ENCODE measurements around the gene TTF2.
A peak's percentile ranks its signal among the peaks of the same experiment; 100 is the strongest.
"Not testable (repeated sequence)": the region's sequence is repeated elsewhere in the genome, so short reads cannot be mapped to it uniquely, and the experiment has no call there.

TTF2 gene

DNA sequence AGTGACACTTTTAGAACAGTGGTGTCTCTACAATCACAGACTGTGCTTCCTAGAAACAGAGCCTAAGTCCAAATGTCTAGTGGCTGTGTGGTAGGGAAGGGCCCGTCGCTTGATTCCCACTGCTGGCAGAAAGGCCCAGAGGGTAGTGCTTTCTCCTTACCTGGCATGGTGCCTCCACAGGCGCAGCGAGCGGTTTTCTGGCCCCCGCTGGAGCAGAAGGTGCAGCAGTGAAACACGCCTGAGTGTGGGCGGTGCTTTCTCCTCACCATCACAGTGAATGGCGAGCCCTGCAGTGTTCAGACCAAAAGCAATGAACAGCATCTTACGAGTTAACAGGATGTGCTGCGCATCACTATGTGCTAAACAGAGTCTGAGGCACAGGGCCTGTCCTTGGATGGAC is 53.1 kb downstream of the TTF2 start:
- Mint-ChIP-seq H3K4me3 (no peak overlapping the region), H3K27ac (no peak overlapping the region), H3K27me3 (ENCODE audit: low read depth) (no peaks in the 10 kb centered on the region), H3K36me3 (ENCODE audit: low read depth) (no peaks in the 10 kb centered on the region), H3K4me1 (ENCODE audit: low read depth) (peaks cover 2% of the 10 kb centered on the region), H3K9me3 (no peaks in the 10 kb centered on the region)

DNA sequence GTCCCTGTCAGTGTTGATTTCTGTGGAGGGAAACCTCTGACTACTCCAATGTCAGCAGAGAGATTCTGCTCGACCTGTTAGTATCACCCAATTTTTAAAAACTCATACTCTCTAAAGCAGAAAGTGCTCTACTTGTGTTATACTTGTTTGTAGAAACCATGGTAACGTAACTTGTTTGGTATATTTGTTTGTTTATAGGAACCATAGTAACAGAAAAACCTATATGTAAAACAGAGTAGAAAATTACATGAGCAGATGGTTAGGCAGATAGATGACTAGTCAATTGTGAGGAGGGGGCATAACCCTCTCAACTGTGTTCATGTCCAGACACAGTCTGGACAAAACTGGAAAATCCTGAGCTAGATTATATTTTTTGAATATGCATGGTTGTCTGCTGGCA is 54.8 kb downstream of the TTF2 start:
- H3K27me3 Mint-ChIP-seq (ENCODE audit: low read depth), result no peaks in the 10 kb centered on the region
- no peaks in the 10 kb centered on the region for H3K9me3 Mint-ChIP-seq
- peaks cover 2% of the 10 kb centered on the region for H3K4me1 Mint-ChIP-seq (ENCODE audit: low read depth)
- H3K36me3 Mint-ChIP-seq (ENCODE audit: low read depth), result no peaks in the 10 kb centered on the region
- no peak overlapping the region for H3K27ac Mint-ChIP-seq
- H3K4me3 Mint-ChIP-seq, result no peak overlapping the region

DNA sequence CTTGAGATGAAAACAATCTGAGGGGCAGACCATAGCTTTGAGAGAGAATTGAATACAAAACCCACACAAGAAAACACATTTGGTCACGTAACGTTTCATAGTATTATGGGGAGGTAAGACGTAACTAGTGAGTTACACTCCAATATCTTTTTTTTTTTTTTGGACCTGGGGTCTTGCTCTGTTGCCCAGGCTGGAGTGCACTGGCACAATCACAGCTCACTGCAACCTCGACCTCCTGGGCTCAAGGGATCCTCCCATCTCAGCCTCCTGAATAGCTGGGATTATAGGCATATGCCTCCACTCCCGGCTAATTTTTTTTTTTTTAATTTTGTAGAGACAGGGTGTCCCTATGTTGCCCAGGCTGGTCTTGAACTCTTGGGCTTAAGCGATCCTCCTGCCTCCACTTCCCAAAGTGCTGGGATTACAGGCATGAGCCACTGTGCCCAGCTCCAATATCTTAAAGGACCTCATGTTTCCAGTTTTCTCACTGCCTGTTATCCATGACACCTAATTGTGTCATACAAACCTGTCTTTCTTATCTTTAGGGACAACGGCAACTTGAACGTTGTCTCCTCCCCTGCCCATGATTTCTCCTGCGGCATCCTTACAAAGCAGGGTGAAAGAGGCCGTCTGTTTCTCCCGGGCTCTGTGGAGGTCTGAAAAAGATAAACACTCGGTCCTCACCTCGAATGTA is 56.1 kb downstream of the TTF2 start:
- Mint-ChIP-seq H3K36me3 (ENCODE audit: low read depth) (no peaks in the 10 kb centered on the region), H3K9me3 (no peaks in the 10 kb centered on the region), H3K4me1 (ENCODE audit: low read depth) (no peaks in the 10 kb centered on the region), H3K27ac (no peak overlapping the region), H3K27me3 (ENCODE audit: low read depth) (peaks cover 7% of the 10 kb centered on the region), H3K4me3 (no peak overlapping the region)

DNA sequence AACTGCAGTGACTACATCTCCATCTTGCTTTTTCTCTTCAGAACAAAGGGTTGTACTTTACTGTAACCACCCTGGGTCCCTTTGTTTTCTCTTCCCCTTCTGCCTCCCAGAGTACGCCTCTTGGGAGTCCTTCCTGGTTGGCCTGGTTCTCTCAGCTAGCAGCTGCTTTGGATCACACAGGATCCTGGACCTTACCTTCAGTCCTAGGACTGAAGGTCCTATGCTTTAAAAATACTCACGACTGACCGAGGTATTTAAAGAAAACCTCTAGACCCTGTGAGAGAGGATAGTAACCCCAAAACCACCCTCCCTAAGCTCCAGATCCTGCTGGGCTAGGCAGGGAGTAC is 56.6 kb downstream of the TTF2 start:
- Mint-ChIP-seq H3K9me3 (no peaks in the 10 kb centered on the region), H3K36me3 (ENCODE audit: low read depth) (no peaks in the 10 kb centered on the region), H3K4me3 (no peak overlapping the region), H3K4me1 (ENCODE audit: low read depth) (no peaks in the 10 kb centered on the region), H3K27me3 (ENCODE audit: low read depth) (peaks cover 7% of the 10 kb centered on the region), H3K27ac (no peak overlapping the region)

DNA sequence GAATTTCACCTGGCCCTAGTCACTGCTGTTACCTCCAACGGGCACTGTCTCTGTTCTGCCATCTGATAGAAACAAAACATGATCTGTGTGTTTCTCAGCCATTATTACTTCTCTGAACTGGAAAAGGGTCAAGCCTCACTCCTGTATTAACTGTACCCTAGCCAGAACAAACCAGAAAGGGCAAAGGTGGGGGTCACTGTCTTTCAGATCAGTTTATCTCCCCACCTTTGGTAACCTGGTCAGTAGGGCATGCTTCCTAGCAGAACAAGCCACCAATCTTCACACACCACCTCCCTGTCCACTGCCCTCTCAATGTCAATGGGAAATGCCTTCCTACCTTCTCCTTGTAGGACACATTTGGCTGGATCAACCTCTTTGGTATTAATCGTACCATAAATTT is 57.6 kb downstream of the TTF2 start:
- Mint-ChIP-seq H3K9me3 (no peaks in the 10 kb centered on the region), H3K4me3 (no peak overlapping the region), H3K36me3 (ENCODE audit: low read depth) (no peaks in the 10 kb centered on the region), H3K27ac (no peak overlapping the region), H3K27me3 (ENCODE audit: low read depth) (peaks cover 9% of the 10 kb centered on the region), H3K4me1 (ENCODE audit: low read depth) (peaks cover 1% of the 10 kb centered on the region)

DNA sequence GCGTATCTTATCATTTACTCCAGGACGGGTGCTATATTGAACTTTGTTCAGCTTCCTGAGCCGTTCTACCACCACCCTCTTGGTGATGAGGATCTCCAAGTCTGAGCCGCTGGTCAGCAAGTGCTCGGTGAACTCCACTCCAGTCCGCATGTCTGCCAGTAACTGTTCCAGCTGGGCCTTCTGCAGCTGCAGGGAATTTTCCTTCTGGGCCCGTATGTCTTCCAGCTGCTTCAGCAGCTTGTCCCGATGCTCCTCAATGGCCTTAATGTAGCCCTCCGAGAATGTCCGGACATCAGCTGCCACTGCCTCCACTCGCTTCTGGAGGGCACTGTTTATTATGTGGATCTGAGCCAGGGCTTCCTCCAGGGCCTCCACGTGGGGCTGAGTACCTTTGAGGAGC is 58.0 kb downstream of the TTF2 start:
- Mint-ChIP-seq H3K4me3 (no peak overlapping the region), H3K27ac (no peak overlapping the region), H3K9me3 (no peaks in the 10 kb centered on the region), H3K36me3 (ENCODE audit: low read depth) (no peaks in the 10 kb centered on the region), H3K27me3 (ENCODE audit: low read depth) (peaks cover 13% of the 10 kb centered on the region), H3K4me1 (ENCODE audit: low read depth) (peaks cover 3% of the 10 kb centered on the region)

DNA sequence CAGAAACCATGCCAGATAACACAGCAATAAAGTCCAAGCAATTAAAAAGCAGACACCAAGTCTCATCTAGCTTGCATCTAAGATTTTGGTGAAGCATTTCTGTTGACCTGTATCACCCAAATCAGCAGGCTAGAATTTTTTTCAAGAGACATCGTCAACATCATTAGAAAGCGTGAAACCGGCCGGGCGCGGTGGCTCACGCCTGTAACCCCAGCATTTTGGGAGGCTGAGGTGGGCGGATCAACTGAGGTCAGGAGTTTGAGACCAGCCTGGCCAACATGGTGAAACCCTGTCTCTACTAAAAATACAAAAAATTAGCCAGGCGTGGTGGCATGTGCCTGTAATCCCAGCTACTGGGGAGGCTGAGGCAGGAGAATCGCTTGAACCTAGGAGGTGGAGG is 59.0 kb downstream of the TTF2 start:
- not testable (repeated sequence) for H3K9me3 Mint-ChIP-seq; H3K27ac Mint-ChIP-seq; H3K4me3 Mint-ChIP-seq; H3K4me1 Mint-ChIP-seq (ENCODE audit: low read depth); H3K36me3 Mint-ChIP-seq (ENCODE audit: low read depth)
- H3K27me3 Mint-ChIP-seq (ENCODE audit: low read depth), result peaks cover 16% of the 10 kb centered on the region

DNA sequence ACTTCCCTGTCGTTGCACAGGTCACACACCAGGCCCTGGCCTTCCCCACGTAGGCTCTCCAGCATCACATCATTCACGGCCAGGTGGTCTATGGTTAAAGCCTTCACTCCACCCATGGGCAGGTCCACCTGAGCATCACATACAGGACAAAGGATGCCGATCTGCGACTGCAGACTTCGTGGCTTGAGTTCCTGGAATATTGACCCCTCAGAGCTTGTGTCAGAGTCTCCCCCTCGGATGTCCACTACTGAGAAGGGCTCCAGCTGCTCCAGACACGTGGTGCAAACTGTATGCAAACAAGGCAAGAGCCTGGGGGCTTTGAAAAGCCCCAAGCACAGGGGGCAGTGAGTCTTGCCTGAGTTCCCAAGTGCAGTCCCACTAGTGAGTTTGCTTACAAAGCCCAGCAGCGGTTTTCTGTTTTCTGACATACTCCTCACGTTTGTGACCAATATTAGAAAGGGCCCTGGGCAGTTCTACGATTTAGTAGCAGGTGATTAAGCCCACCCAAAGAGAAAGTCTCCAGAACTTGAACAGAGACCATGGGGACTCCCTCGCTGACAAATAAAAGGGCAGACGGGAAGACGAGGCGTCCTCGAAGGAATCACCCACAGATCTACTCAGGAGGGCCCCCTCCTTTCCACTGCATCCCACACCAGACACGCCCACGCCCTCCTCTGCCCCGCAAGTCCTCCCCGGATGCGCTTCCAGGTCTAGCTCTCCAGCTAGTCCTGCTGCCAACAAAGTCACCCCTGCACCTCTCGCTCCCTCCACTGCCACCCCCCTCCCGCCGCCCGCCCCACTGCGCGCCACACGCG is 60.9 kb downstream of the TTF2 start:
- H3K4me1 Mint-ChIP-seq (ENCODE audit: low read depth), result peaks cover 4% of the 10 kb centered on the region
- no peaks in the 10 kb centered on the region for H3K9me3 Mint-ChIP-seq
- peak overlapping the region; percentile 80 for H3K4me3 Mint-ChIP-seq
- H3K27ac Mint-ChIP-seq, result no peak overlapping the region
- peaks cover 16% of the 10 kb centered on the region for H3K27me3 Mint-ChIP-seq (ENCODE audit: low read depth)
- no peaks in the 10 kb centered on the region for H3K36me3 Mint-ChIP-seq (ENCODE audit: low read depth)

DNA sequence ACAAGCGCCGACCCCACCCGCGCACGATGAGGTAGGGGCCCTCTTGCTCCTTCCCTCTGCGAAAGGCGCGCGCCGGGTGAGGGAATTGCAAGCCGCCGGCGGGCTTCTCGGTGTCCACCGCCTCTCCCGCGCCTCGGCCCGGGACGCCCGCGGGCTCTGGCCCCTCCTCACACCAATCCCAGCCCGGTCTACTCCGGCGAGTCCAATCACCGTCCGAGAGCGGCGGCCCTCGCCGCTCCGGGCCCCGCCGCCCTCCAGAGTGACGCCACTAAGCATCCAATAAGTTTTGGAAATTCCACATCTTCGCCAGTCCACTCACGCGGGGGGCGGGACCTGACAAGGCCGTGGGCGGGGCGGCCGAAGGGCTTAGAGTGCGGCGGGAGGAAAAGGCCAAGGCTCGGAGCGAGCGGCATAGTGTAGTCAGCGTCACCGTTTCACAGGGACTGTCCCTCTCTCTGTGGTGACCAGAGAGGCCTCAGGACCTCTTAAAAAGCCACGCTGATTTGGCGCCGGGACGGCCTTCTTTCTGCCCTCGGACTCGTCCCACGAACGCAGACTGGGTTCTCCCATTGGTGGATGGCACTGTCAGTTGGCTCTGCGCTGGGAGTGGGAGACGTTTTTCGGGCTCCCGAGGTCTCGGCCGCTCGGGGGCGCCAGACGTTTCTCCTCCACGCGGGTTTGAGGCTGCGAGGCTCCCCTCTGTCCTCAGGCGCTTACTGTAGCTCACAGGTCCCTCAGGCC is 61.6 kb downstream of the TTF2 start, which contains the start of gene TRIM45:
TRIM45 (minus strand) TSS at position 161 of the 741 bp plus-strand sequence. CDS start 548 bp downstream, outside the sequence.
- peak within 1 kb of the TSS; percentile 83 for H3K4me3 Mint-ChIP-seq
- H3K27ac Mint-ChIP-seq, result peak within 1 kb of the TSS; percentile 23
- no peaks in the 10 kb centered on the region for H3K36me3 Mint-ChIP-seq (ENCODE audit: low read depth)
- no peaks in the 10 kb centered on the region for H3K9me3 Mint-ChIP-seq
- peaks cover 20% of the 10 kb centered on the region for H3K27me3 Mint-ChIP-seq (ENCODE audit: low read depth)
- peaks cover 4% of the 10 kb centered on the region for H3K4me1 Mint-ChIP-seq (ENCODE audit: low read depth)

DNA sequence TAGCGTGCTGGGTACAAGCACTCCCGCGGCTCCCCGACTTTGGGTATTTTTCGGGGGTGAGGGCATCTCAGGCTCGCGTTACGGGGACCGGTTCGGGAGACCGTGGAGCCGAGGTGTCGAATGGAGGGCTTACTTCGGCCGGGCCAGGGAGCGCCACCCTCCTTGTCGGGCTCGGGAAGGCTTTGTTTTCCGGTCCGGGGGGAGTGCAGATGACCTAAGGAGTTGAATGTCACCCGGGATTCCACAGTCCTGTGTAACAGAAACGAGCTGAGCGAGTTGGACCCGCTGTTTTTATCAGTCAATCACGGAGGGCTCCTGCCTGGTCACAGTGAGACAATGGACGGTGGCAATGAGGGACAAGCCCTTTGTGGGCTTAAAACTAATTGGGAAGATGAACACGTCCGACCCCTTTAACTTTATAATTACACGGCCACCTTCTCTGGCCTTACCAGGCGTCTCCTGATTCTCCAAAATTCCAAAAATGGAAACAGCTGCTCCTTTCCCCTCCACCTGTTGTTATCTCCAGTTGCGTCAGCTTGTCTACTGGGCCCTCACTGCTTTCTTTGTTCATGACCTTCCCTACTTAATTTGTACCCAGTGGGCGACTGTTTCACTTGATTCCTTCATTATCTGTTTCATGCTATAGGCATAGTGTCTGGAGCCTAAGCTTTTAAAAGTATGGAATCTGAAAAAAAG is 62.4 kb downstream of the TTF2 start:
- Mint-ChIP-seq H3K4me1 (ENCODE audit: low read depth) (peaks cover 4% of the 10 kb centered on the region), H3K36me3 (ENCODE audit: low read depth) (no peaks in the 10 kb centered on the region), H3K9me3 (no peaks in the 10 kb centered on the region), H3K4me3 (peak overlapping the region; percentile 83), H3K27me3 (ENCODE audit: low read depth) (peaks cover 24% of the 10 kb centered on the region), H3K27ac (no peak overlapping the region)

DNA sequence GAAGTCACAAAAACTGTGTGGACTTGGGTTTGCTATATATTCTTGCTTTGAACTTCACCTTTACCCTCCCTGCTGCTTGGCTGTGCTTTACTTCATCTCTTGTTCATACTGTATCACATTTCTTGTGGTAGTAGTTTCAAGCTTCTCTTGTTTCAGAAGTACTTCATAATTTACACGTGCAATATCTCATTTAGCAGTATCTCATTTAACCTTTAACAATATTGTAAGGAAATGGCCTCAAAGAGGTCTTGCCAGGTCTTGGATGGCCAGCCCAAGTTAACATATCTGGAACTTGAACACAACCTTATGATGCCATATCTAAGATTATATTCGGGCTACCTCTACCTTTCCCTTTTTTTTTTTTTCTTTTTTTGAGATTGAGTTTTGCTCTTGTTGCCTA is 63.1 kb downstream of the TTF2 start:
- H3K27ac Mint-ChIP-seq, result no peak overlapping the region
- H3K9me3 Mint-ChIP-seq, result no peaks in the 10 kb centered on the region
- no peaks in the 10 kb centered on the region for H3K36me3 Mint-ChIP-seq (ENCODE audit: low read depth)
- peak overlapping the region; percentile 11 for H3K4me3 Mint-ChIP-seq
- H3K4me1 Mint-ChIP-seq (ENCODE audit: low read depth), result peaks cover 4% of the 10 kb centered on the region
- peaks cover 27% of the 10 kb centered on the region for H3K27me3 Mint-ChIP-seq (ENCODE audit: low read depth)

DNA sequence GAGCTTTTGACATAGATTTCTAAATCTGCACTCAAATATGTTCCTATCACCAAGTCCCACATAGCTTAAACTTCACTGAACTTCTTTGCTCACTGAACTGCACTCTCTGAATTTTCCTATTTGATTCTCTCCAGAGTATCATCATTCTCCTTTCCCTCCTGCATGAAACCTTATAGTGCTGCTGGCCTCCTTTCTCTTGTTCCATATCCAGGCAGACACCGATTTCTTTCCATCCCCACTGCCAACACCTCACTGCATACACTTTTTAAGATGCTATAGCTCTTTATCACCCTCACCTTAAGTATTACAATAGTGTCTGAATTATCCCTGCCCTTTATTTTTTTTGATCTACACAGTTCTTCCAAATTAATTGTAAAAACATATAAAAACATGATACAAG is 64.5 kb downstream of the TTF2 start:
- Mint-ChIP-seq H3K4me3 (no peak overlapping the region), H3K4me1 (ENCODE audit: low read depth) (peaks cover 4% of the 10 kb centered on the region), H3K27me3 (ENCODE audit: low read depth) (peaks cover 31% of the 10 kb centered on the region), H3K9me3 (no peaks in the 10 kb centered on the region), H3K36me3 (ENCODE audit: low read depth) (no peaks in the 10 kb centered on the region), H3K27ac (no peak overlapping the region)

DNA sequence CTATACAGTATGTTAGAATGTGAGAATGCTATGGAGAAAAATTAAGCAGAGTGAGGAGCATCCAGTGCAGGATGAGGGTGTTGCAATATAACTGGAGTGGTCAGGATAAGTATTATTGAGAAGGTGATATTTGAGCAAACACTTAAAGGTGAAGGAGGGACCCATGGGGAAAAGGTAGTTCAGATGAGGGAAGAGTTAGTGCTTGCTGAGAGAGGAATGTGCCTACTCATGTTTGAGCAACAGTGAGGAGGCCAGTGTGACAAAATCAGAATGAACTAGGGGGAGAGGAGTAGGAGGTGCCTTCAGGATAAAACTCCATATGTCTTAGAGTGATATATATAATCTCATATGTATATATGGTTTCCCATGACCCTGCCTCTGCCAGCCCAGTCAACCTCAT is 67.7 kb downstream of the TTF2 start:
- peaks cover 2% of the 10 kb centered on the region for H3K4me1 Mint-ChIP-seq (ENCODE audit: low read depth)
- H3K4me3 Mint-ChIP-seq, result no peak overlapping the region
- H3K9me3 Mint-ChIP-seq, result no peaks in the 10 kb centered on the region
- H3K36me3 Mint-ChIP-seq (ENCODE audit: low read depth), result no peaks in the 10 kb centered on the region
- no peak overlapping the region for H3K27ac Mint-ChIP-seq
- peaks cover 25% of the 10 kb centered on the region for H3K27me3 Mint-ChIP-seq (ENCODE audit: low read depth)

DNA sequence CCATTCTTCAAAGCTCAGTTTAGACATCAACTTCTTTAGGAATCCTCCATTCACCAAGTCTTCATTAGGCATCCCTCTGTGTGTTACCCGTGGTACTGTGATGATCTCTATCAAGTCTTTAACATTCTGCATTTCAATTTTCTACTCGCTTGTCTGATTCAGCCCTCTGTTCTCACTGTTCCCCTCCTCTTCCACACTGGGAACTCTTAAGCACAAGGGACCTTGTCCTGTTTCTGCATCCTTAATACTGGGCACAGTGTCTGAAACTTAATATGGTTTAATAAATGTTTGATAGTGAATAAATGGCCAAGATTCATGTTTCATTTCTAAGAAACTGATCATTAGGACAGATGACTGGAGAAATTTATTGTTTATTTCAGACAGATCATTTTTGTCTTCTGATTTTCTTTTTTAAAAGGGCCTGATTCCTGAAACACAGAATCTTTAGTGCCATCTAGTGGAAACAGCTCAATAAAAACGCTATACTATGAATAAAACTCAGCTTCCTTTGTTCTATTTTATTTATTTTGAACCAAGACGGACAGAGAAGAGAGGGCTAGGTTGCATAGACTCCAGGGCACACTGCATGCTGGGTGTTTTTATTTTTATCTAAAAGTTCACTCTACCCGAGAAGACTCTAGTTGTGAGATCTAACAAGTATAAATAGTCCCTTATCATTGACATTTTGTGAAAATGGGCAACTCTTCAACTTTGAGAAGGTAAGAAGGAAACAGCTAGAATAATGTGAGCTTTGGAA is 68.4 kb downstream of the TTF2 start:
- Mint-ChIP-seq H3K4me1 (ENCODE audit: low read depth) (no peaks in the 10 kb centered on the region), H3K27me3 (ENCODE audit: low read depth) (peaks cover 24% of the 10 kb centered on the region), H3K36me3 (ENCODE audit: low read depth) (no peaks in the 10 kb centered on the region), H3K9me3 (no peaks in the 10 kb centered on the region), H3K4me3 (no peak overlapping the region), H3K27ac (no peak overlapping the region)

Measured in T-helper 1 cell treated with Interleukin-12 subunit alpha and Interleukin-12 subunit beta and Interleukin-4 antibody, amounts not matched to agents 30 μg/mL and 1 μg/mL, for 36 hours (primary cell).